ENCODE results near the gene ZBTB8A. TPM values are rescaled to one million over a fixed set of nuclear protein-coding genes. Genes with fewer than 3 reads are reported as not detected.
"Not testable (repeated sequence)": the region's sequence is repeated elsewhere in the genome, so short reads cannot be mapped to it uniquely, and the experiment has no call there.

ZBTB8A gene
- total and polyA plus RNA-seq, 7 experiments from 2014 or later, result 0.07 TPM; not detected in 6

GRCh38 chr1:32516402-32516801 is 22.8 kb upstream of the ZBTB8A start:
- Histone ChIP-seq H3K27me3 (ENCODE audit: control insufficient read depth in 2 of 2, insufficient read depth in 2 of 2, low read length in 2 of 2) (no peaks in the 10 kb centered on the region), H3K4me1 (ENCODE audit: control insufficient read depth in 2 of 2, insufficient read depth in 2 of 2, low read length in 2 of 2) (no peaks in the 10 kb centered on the region), H3K9me3 (ENCODE audit: control insufficient read depth in 2 of 3, low read length in 3 of 3) (no peaks in the 10 kb centered on the region), H3K4me3 (ENCODE audit: low read length) (no peak overlapping the region), H3K36me3 (ENCODE audit: control insufficient read depth in 2 of 3, insufficient read depth in 3 of 3, low read length in 3 of 3) (no peaks in the 10 kb centered on the region), H3K27ac (ENCODE audit: low read depth, low read length) (no peak overlapping the region)
- Mint-ChIP-seq H3K36me3 (no peaks in the 10 kb centered on the region), H3K9me3 (peaks cover 0 to 2% (median 0%) of the 10 kb centered on the region in 11 donors), H3K4me3 (no peak overlapping the region), H3K27ac (no peak overlapping the region), H3K4me1 (peaks cover 0 to 8% (median 4%) of the 10 kb centered on the region in 7 donors), H3K27me3 (peaks cover 3 to 19% (median 9%) of the 10 kb centered on the region in 5 donors)
- ChIA-PET POLR2A (no interaction called here), CTCF (no interaction called here)
- no peak for DNase-seq
- no peak for ATAC-seq
- intact Hi-C loops (cut with micrococcal nuclease), result no loop called here

GRCh38 chr1:32518976-32519375 is 20.3 kb upstream of the ZBTB8A start:
- Histone ChIP-seq H3K4me1 (ENCODE audit: control insufficient read depth in 2 of 2, insufficient read depth in 2 of 2, low read length in 2 of 2) (no peaks in the 10 kb centered on the region), H3K27ac (ENCODE audit: low read depth, low read length) (no peak overlapping the region), H3K27me3 (ENCODE audit: control insufficient read depth in 2 of 2, insufficient read depth in 2 of 2, low read length in 2 of 2) (no peaks in the 10 kb centered on the region), H3K36me3 (ENCODE audit: control insufficient read depth in 2 of 3, insufficient read depth in 3 of 3, low read length in 3 of 3) (no peaks in the 10 kb centered on the region), H3K4me3 (ENCODE audit: low read length) (no peak overlapping the region), H3K9me3 (ENCODE audit: control insufficient read depth in 2 of 3, low read length in 3 of 3) (no peaks in the 10 kb centered on the region)
- Mint-ChIP-seq H3K4me3 (no peak overlapping the region), H3K36me3 (no peaks in the 10 kb centered on the region), H3K4me1 (peaks cover 0 to 14% (median 4%) of the 10 kb centered on the region in 7 donors), H3K27ac (no peak overlapping the region), H3K27me3 (peaks cover 5 to 16% (median 9%) of the 10 kb centered on the region in 5 donors), H3K9me3 (peaks cover 0 to 2% (median 0%) of the 10 kb centered on the region in 11 donors)
- DNase-seq (no peak), ATAC-seq (no peak)
- CTCF ChIA-PET, result interaction anchor here (0.6 kb wide), 1 partner anchor 38 kb away, joined by 4 read pairs; no protein-coding TSS in a partner anchor
- POLR2A ChIA-PET, result no interaction called here
- intact Hi-C loops (cut with micrococcal nuclease), result no loop called here

- ATAC-seq (no peak), DNase-seq (no peak)
- no peak overlapping the region for H3K27ac Mint-ChIP-seq
- H3K27me3 Mint-ChIP-seq, result peaks cover 5 to 19% (median 8%) of the 10 kb centered on the region in 5 donors
- peaks cover 0 to 14% (median 5%) of the 10 kb centered on the region in 7 donors for H3K4me1 Mint-ChIP-seq
- H3K4me3 ChIP-seq (ENCODE audit: low read length), result no peak overlapping the region
- no peaks in the 10 kb centered on the region for H3K4me1 ChIP-seq (ENCODE audit: control insufficient read depth in 2 of 2, insufficient read depth in 2 of 2, low read length in 2 of 2)
- CTCF ChIA-PET, result interaction anchor here (0.6 to 1.6 kb wide), 7 partner anchors 9 to 1508 kb away, joined by 3 to 8 read pairs (median 4); no protein-coding TSS in a partner anchor
- no peaks in the 10 kb centered on the region for H3K27me3 ChIP-seq (ENCODE audit: control insufficient read depth in 2 of 2, insufficient read depth in 2 of 2, low read length in 2 of 2)
- H3K36me3 Mint-ChIP-seq, result no peaks in the 10 kb centered on the region
- POLR2A ChIA-PET, result no interaction called here
- intact Hi-C loops (cut with micrococcal nuclease), result no loop called here
- H3K36me3 ChIP-seq (ENCODE audit: control insufficient read depth in 2 of 3, insufficient read depth in 3 of 3, low read length in 3 of 3), result no peaks in the 10 kb centered on the region
- peak overlapping the region in 9 of 10 donors; percentile 48 to 83 (median 66) for H3K4me3 Mint-ChIP-seq
- peaks cover 0 to 2% (median 0%) of the 10 kb centered on the region in 11 donors for H3K9me3 Mint-ChIP-seq
- H3K27ac ChIP-seq (ENCODE audit: low read depth, low read length), result no peak overlapping the region
- no peaks in the 10 kb centered on the region for H3K9me3 ChIP-seq (ENCODE audit: control insufficient read depth in 2 of 3, low read length in 3 of 3)
These were observed 18.1 kb upstream of the ZBTB8A start for GRCh38 chr1:32521165-32521564.

GRCh38 chr1:32525053-32525452 is 14.2 kb upstream of the ZBTB8A start:
- no peaks in the 10 kb centered on the region for H3K36me3 ChIP-seq (ENCODE audit: control insufficient read depth in 2 of 3, insufficient read depth in 3 of 3, low read length in 3 of 3)
- H3K4me1 ChIP-seq (ENCODE audit: control insufficient read depth in 2 of 2, insufficient read depth in 2 of 2, low read length in 2 of 2), result no peaks in the 10 kb centered on the region
- intact Hi-C loops (cut with micrococcal nuclease), result no loop called here
- Mint-ChIP-seq H3K36me3 (no peaks in the 10 kb centered on the region), H3K9me3 (peaks cover 0 to 2% (median 0%) of the 10 kb centered on the region in 11 donors), H3K27me3 (peaks cover 5 to 26% (median 8%) of the 10 kb centered on the region in 5 donors), H3K4me3 (no peak overlapping the region), H3K4me1 (peaks cover 0 to 14% (median 5%) of the 10 kb centered on the region in 7 donors), H3K27ac (no peak overlapping the region)
- no peak for ATAC-seq
- CTCF ChIA-PET, result interaction anchor here (0.8 kb wide), 1 partner anchor 249 kb away, joined by 3 read pairs; no protein-coding TSS in a partner anchor
- H3K4me3 ChIP-seq (ENCODE audit: low read length), result no peak overlapping the region
- H3K27ac ChIP-seq (ENCODE audit: low read depth, low read length), result no peak overlapping the region
- H3K9me3 ChIP-seq (ENCODE audit: control insufficient read depth in 2 of 3, low read length in 3 of 3), result no peaks in the 10 kb centered on the region
- POLR2A ChIA-PET, result no interaction called here
- no peak for DNase-seq
- no peaks in the 10 kb centered on the region for H3K27me3 ChIP-seq (ENCODE audit: control insufficient read depth in 2 of 2, insufficient read depth in 2 of 2, low read length in 2 of 2)

- ATAC-seq, result no peak
- Mint-ChIP-seq H3K27me3 (peaks cover 5 to 21% (median 8%) of the 10 kb centered on the region in 5 donors), H3K9me3 (peaks cover 0 to 2% (median 0%) of the 10 kb centered on the region in 11 donors), H3K4me1 (peaks cover 0 to 11% (median 0%) of the 10 kb centered on the region in 7 donors), H3K36me3 (no peaks in the 10 kb centered on the region), H3K4me3 (no peak overlapping the region), H3K27ac (no peak overlapping the region)
- no peaks in the 10 kb centered on the region for H3K9me3 ChIP-seq (ENCODE audit: control insufficient read depth in 2 of 3, low read length in 3 of 3)
- H3K27me3 ChIP-seq (ENCODE audit: control insufficient read depth in 2 of 2, insufficient read depth in 2 of 2, low read length in 2 of 2), result no peaks in the 10 kb centered on the region
- no peaks in the 10 kb centered on the region for H3K36me3 ChIP-seq (ENCODE audit: control insufficient read depth in 2 of 3, insufficient read depth in 3 of 3, low read length in 3 of 3)
- H3K4me3 ChIP-seq (ENCODE audit: low read length), result no peak overlapping the region
- intact Hi-C loops (cut with micrococcal nuclease), result no loop called here
- H3K27ac ChIP-seq (ENCODE audit: low read depth, low read length), result no peak overlapping the region
- DNase-seq, result no peak
- ChIA-PET CTCF (interaction anchor here (0.7 to 0.8 kb wide), 2 partner anchors 8 to 248 kb away, joined by 3 read pairs; no protein-coding TSS in a partner anchor), POLR2A (no interaction called here)
- no peaks in the 10 kb centered on the region for H3K4me1 ChIP-seq (ENCODE audit: control insufficient read depth in 2 of 2, insufficient read depth in 2 of 2, low read length in 2 of 2)
These were observed 13.4 kb upstream of the ZBTB8A start for GRCh38 chr1:32525661-32526444.

GRCh38 chr1:32528550-32528949 is 10.7 kb upstream of the ZBTB8A start:
- H3K9me3 ChIP-seq (ENCODE audit: control insufficient read depth in 2 of 3, low read length in 3 of 3); H3K4me3 ChIP-seq (ENCODE audit: low read length); POLR2A ChIA-PET; H3K9me3 Mint-ChIP-seq; H3K36me3 ChIP-seq (ENCODE audit: control insufficient read depth in 2 of 3, insufficient read depth in 3 of 3, low read length in 3 of 3); H3K27ac Mint-ChIP-seq; H3K36me3 Mint-ChIP-seq; H3K27me3 ChIP-seq (ENCODE audit: control insufficient read depth in 2 of 2, insufficient read depth in 2 of 2, low read length in 2 of 2); H3K4me1 Mint-ChIP-seq; ATAC-seq; DNase-seq; H3K4me3 Mint-ChIP-seq; H3K27ac ChIP-seq (ENCODE audit: low read depth, low read length); H3K4me1 ChIP-seq (ENCODE audit: control insufficient read depth in 2 of 2, insufficient read depth in 2 of 2, low read length in 2 of 2); CTCF ChIA-PET; intact Hi-C loops (cut with micrococcal nuclease): not testable (repeated sequence)
- H3K27me3 Mint-ChIP-seq, result peaks cover 0 to 12% (median 4%) of the 10 kb centered on the region in 5 donors
